T-helper 17 cell (primary cell): ENCODE results near the gene ZNF878. TPM values are rescaled to one million over a fixed set of nuclear protein-coding genes. Genes with fewer than 3 reads are reported as not detected.

Experiments
- ATAC-seq: fragments of 150-1000 bp; cut with Tn5 transposase; 2 replicates; pipeline ENCODE4 v1.10.0; 2021; ENCODE audit warnings: mild to moderate bottlenecking, moderate library complexity
- DNase-seq, 3 donors: peaks; one replicate each; pipeline versions ENCODE4 v3.0.0 to v3.0.0-alpha.2; 2020 to 2021
- H3K9me3 ChIP-seq: one replicate; pipeline ENCODE4 v1.7.0; 2013; ENCODE audit warnings: low read length, mild to moderate bottlenecking; ENCODE audit not compliant: control insufficient read depth, poor library complexity, severe bottlenecking
- H3K27ac Mint-ChIP-seq: one replicate; pipeline ENCODE4 v1.8.0; 2022; ENCODE audit warnings: mild to moderate bottlenecking, moderate library complexity, mixed read lengths
- H3K27me3 Mint-ChIP-seq: one replicate; pipeline ENCODE4 v1.8.0; 2022; ENCODE audit warnings: mixed read lengths
- H3K36me3 Mint-ChIP-seq: one replicate; pipeline ENCODE4 v1.8.0; 2022; ENCODE audit warnings: low read depth, mixed read lengths
- H3K4me1 Mint-ChIP-seq: one replicate; pipeline ENCODE4 v1.8.0; 2022; ENCODE audit warnings: mild to moderate bottlenecking, mixed read lengths
- H3K4me3 Mint-ChIP-seq: one replicate; pipeline ENCODE4 v1.8.0; 2022; ENCODE audit warnings: mild to moderate bottlenecking, moderate library complexity, mixed read lengths
- total RNA-seq, 4 donors: library from RNA in 2 of 4; stranded (reverse) in 2 of 4; gene quantifications; one replicate each; pipeline ENCODE4 v1.2.3 and lab custom pipeline; 2022 to 2026

The ZNF878 gene
- total RNA-seq, 2 donors from 2014 or later = not detected

DNA sequence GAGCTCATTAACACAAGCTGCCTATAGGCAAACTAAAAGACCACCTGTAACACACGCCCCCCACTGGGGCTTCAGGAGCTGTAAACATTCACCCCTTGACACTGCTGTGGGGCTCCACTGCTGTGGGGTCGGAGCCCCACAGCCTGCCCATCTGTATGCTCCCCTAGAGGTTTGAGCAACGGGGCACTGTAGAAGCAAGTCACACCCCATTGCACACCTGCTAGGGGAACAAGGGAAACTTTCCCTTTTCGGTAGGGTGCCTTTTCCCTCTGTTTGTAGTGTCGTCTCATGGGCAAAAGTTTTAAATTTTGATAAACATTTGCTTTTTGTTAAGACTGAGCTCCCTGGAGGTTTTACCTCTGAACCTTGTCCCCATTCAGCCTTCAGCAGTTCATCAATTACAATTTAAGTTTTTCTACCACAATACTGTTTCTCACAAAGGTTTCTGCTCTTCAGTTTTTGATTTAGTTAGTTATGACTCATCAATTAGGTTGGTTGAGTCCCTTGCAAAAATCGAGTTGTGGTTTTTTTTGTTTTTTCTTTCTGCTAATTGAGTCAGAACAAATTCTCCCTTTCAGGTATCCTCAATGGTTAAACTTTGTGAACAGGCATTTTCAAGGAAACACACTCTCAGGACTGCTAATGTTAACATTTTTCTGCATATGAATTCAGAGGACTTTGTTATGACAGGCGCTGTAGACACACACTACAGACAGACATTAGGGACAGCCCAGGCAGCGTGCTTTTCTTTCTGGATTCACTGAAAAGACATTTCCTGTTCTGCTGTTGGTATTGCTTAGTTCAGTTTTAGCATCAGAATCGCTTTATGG is 52.4 kb downstream of the ZNF878 start:
- no peaks in the 10 kb centered on the region for H3K9me3 ChIP-seq
- Mint-ChIP-seq H3K27ac (peak overlapping the region; percentile 11), H3K4me3 (no peak overlapping the region), H3K36me3 (peaks cover 5% of the 10 kb centered on the region), H3K27me3 (no peaks in the 10 kb centered on the region), H3K4me1 (peaks cover 19% of the 10 kb centered on the region)
- ATAC-seq (peak; percentile 21), DNase-seq (no peak)

- peaks cover 5% of the 10 kb centered on the region for H3K36me3 Mint-ChIP-seq
- H3K27me3 Mint-ChIP-seq = no peaks in the 10 kb centered on the region
- H3K27ac Mint-ChIP-seq = no peak overlapping the region
- no peaks in the 10 kb centered on the region for H3K9me3 ChIP-seq
- no peak for DNase-seq
- no peak overlapping the region for H3K4me3 Mint-ChIP-seq
- H3K4me1 Mint-ChIP-seq = peaks cover 26% of the 10 kb centered on the region
- ATAC-seq = no peak
Observed at GRCh38 chr19:11995174-11995573, 57.6 kb downstream of the ZNF878 start.

Other genes with a start within 250 kb of the ZNF878 start
- gene ZNF440, start 238.7 kb downstream of the ZNF878 start, total RNA-seq = 1 to 10 TPM; 7.9 to 9.5 TPM
- gene ZNF439, start 204.2 kb downstream of the ZNF878 start, total RNA-seq = 1 to 10 TPM; 4.5 to 8.4 TPM
- gene ZNF69, start 165.2 kb downstream of the ZNF878 start, total RNA-seq = 1 to 10 TPM; 2.3 to 2.4 TPM
- 10 to 100 TPM; 14.3 to 18.7 TPM for gene ZNF700, start 127.9 kb downstream of the ZNF878 start, total RNA-seq
- gene ZNF763, start 87.9 kb downstream of the ZNF878 start, total RNA-seq = 1 to 10 TPM; 1.5 to 1.7 TPM
- 1 to 10 TPM in 1 of 2 donors, under 1 TPM in 1; 0.85 to 1.3 TPM for gene ZNF433, start 17.3 kb downstream of the ZNF878 start, total RNA-seq
- 1 to 10 TPM; 4.7 to 9.7 TPM for gene ZNF844, start 11.8 kb upstream of the ZNF878 start, total RNA-seq
- 1 to 10 TPM; 1.3 to 1.6 TPM for gene ZNF20, start 87.4 kb upstream of the ZNF878 start, total RNA-seq
- 1 to 10 TPM in 1 of 2 donors, under 1 TPM in 1; 0.75 to 1.4 TPM for gene ZNF625, start 103.8 kb upstream of the ZNF878 start, total RNA-seq
- 10 to 100 TPM; 26.9 to 32.0 TPM for gene ZNF136, start 110.1 kb upstream of the ZNF878 start, total RNA-seq
- gene ZNF44, start 241.9 kb upstream of the ZNF878 start, total RNA-seq = 10 to 100 TPM; 20.7 to 35.5 TPM